DMS153 (cell line): ENCODE measurements around the gene TBC1D7.

Experiments used
- DNase-seq: peaks from one replicate; lab custom pipeline; 2025; lab: John Stamatoyannopoulos, UW

TBC1D7 gene

DNA sequence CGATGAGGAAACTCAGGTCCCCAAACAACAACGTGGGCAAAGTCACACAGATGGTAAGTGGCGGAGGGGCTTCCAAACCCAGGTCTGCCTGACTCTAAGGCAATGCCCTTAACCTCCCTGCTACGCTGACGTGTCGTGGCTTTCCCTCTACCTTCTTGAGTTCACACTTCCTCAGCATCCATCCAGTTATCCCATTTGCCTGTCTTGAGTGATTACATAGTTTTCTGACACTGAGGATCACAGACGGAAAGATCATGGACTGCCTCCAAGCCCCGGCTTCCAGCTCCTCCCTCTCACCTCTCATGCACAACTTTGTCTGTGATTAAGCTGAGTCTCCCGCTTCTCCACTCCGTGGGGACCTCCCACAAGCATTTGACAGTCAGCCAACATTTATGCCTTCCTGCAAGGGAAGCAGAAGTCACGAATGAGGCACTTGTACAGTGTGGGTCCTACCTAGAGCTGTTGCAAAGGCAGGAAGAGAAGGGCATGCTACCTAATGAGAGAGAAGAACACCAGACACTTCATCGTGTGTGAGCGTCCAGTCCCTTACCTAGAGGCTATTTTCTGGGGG is 33.8 kb downstream of the TBC1D7 start:
- DNase-seq = no peak

DNA sequence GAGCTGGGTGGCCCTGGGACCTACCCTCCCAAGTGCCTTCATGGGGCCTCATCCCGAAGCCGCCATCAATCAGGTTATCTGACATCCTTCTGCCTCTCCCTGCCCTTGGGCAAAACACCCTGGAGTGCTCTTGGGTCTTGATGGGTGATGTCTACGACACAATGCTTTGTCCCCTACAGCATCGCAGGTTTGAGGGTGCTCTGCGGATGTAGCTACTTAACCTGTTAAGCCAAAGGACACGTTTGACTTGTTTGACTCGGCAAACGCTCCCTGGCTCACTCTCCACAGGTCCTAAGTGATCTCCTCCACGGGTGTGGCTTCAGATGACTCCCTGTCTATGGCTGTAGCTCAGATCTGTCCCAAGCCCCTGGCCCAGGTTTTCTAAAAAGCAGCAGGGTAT is 35.6 kb downstream of the TBC1D7 start:
- DNase-seq = no peak

DNA sequence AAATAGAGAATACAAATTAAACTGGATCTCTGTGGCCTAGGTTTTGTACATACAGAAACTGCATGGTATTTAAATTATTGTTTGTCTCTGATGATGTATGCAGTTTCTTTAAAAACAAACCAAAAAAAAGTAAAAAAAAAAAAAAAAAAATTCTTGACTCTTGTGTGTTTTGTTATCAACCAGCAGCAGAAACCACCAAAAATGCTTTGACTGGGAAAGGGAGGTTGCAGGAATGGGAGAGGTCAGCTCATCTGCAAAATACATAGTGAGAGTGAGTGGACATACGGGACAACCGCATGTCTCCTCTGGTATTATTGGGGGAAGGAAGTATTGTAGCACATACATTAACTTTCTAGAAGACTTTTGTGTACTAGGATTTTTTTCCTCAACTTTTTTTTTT is 38.0 kb downstream of the TBC1D7 start:
- no peak for DNase-seq

DNA sequence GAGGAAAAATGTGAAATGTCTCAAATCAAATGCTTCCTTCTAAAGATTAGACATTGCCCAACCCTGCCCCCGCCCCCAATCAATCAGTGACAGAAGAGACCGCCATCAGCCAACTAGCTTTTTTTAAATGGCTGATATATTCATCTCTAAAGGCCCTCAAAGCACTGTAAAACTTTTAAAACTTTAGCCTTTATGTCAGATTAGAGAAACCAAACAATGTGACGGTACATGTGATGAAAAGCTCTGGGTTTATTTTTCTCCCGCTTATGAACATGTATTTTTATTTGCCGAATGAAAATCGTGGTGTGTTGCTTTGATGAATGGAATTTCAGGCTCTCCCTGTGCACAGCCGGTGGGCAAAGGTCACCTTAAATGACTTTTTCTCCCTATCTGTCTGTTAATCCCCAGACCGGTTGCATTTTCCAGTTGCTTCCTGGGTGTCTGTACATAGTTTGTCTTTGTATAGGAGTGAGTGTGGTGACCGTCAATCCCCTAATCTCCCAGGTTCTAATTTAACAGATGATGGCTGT is 38.5 kb downstream of the TBC1D7 start:
- no peak for DNase-seq

DNA sequence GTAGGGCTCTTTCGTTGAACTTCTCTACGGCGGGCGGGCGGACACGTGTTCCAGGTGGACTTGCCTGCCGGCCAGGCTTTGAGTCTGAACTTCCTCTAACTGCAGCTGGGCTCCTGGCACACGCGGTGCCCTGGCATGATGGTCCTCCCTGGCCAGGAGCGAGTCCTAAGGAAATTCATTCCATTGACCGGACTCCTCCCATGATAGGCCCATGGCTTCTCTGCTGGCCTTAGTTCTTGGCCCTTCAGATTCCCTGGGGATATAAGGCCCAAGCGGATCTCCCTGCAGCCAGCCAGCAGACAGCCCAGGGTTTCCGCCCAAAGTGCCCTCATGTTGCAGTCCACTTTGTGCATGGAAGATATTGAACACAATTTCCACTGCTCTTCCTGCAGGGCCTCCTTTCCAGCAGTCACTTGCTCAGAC is 39.4 kb downstream of the TBC1D7 start:
- DNase-seq = no peak

DNA sequence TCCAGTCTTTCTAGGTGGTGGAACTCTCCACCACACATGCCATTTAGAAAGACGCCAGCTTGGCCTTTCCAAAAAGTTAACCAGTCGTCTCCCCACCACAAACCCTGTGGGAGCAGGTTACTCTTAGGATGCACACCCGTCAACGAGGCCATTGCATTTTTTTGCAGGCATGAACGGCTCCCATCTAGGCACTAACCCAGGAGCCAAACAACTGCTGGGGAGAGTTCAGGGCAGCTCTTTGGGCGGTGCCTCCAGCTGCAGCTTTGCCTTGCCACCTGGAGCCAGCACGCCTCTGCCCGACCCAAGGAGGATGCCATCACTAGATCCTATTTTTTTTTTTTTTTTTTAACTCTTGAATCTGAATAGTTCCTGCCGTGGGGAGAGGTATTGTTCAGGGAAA is 39.9 kb downstream of the TBC1D7 start:
- no peak for DNase-seq

DNA sequence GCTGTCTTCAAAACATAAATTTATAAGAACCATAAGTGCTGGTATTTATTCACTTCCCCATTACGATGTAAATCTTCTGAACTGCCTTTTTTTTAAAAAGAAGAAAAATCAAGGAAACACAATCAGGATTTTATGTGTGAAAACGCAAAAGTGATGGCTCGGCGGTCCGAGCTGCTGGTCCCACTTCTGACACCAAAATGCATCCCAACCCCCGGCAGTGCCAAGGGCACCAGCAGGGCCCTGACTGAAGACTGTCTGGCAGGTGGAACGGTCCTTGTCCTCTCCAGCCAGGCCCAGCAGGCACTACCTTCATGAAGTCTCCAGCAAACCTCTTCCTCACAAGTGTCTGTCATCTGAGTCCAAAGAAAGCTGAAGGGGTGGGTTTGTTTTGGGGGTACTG is 41.2 kb downstream of the TBC1D7 start:
- no peak for DNase-seq

DNA sequence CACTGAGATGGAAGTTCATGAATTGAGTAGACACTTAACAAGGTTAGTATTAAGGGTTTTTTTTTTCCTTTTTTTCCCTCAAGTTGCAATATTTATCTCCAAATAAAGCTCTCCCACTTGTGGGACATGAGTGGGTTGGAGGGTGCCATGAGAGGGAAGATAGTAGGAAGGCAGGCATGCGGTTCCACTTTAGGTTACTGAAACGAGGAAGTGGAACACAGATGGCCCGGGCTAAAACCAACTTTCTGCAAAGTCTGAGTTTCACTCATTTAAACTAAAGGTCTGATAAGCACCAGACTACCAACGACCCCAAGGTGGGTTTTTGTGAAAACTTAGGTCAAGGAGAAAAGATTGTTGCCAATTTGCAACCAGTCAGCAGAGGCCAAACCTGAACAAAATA is 42.2 kb downstream of the TBC1D7 start:
- DNase-seq = no peak

DNA sequence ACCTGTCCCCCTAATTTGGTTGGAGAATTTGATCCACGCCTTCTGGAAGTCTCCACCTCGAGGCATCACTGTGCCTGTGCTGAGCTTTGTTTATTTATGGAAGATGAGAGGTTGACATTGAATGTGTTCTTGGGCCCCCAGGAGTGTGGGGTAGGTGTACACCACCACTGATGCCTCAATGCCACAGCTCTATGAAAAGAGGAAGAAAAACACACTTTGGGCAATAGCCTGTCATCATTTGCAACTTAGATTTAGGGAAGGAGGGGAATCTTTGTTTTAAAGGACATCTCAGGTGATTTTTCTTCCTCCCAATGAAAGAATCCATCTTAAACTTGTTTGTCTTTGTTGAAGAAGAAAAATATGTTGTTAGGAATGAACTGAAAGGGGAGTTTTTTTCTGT is 42.6 kb downstream of the TBC1D7 start:
- DNase-seq = no peak

DNA sequence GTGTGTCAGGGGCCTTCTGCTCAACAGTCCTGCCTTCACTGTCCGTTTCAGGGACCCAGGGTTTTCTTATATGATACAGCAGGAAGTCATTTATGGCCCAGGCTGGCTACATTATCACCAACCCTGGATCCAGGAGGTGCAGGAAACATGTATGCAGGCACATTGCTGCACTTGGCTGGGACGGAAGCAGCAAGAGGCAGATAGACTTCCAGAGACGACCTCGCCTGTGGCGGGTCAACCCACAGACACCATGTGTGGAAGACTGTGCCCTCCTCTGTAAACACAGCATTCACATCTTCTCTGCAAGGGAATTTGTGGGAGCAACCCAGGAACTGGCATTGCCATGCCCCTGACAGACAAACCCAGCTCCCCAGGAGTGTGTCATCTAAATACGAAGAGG is 43.7 kb downstream of the TBC1D7 start:
- no peak for DNase-seq

DNA sequence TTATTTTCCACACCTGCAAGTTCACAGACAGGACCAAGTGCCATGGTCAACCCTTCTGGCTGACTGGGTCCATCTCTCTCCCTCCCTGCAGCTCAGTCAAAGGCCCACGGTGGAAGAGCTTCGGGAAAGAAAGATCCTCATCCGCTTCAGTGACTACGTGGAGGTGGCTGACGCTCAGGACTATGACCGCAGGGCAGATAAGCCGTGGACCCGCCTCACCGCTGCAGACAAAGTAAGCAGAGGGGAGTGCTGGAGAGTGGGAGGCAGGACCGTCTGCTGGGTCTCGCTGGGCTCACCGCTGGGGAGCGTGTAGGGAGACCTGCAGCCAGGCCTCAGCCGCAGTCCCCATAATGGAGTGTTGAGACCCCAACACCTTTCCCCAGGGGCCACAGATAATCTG is 45.0 kb downstream of the TBC1D7 start:
- DNase-seq = no peak

DNA sequence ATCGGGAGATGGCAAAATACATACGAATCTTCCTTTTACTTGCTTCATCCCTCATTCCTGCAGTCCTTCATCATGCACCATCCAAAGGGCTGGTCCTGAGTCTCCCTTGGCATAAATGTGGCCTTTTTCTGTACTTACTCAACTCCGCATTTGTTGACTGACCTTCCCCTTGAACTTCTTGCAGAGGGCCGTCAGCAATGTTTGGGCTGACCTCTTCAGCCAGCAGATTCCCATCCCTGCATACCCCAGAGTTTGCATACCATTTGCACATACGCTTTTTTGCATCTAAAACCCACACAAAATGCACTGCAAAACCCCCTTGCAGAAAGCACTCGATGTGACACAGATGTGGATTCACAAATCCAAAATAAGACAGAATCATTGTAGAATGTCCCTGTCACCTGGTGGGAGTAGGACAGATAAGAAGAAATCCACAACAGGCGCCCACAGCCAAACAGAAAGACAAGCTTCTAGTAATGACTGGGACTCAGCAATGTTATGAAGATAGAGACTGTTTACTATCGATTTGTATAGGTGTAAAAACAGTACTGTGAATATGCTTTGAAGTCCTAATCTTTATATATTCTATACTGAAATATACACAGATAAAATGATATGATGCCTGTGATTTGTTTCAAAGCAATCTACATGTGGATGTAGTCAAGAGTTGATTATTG is 45.8 kb downstream of the TBC1D7 start:
- DNase-seq = no peak

DNA sequence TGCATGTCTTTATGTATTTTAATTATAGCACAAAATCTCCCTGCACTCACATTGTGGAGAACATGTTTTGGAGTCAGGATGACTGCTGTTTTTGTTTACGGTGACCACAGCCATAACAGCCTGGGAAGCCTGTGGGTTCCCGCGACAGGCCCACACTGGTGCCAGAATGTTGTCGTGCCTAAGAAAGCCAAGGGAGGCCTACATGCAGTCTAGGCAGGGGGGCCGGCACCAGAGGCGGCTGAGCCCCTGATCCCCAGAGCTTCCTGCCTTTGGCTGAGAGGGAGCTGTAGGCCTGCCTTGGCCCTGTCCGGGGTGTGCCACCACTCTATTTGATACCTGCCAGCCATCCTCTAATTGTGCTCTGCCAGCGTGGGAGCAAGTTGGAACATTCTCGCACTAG is 46.7 kb downstream of the TBC1D7 start:
- DNase-seq = no peak

DNA sequence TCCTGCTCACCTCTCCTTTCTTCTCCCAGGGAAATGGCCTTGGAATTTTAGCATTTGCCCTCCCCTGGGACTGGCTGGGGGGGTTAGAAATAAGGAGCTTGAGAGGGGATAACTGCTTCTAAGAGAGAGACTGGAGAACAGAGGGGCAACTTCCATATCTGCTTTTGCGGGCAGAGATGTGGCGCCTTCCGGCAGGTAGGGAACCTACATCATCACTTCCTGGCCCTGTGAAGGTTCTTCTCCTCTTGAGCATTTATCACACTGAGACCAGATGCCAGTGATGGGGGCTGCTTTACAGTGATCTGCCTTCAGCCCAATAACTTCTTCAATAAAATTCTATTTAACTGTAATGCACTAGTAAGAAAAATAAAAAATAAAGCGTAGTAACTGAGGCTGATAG is 48.1 kb downstream of the TBC1D7 start:
- DNase-seq = no peak

DNA sequence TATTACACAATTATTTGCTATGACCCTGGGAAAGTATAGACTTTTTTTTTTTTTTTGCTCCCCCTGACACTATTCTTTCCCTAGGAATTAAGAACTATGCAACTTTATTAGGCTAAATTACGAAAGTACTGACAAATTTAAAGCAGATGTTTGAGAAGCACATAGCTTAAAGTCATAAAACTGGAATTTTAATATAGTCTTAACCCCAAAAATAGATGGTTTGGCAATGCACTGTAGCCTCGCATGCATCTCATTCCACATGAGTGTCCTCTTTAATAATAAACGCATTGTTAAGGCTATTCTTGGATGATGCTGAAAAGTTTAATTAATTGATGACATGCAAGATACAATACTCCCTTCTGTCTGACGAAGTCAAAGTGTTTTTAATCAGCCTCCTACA is 49.3 kb downstream of the TBC1D7 start:
- DNase-seq = no peak

DNA sequence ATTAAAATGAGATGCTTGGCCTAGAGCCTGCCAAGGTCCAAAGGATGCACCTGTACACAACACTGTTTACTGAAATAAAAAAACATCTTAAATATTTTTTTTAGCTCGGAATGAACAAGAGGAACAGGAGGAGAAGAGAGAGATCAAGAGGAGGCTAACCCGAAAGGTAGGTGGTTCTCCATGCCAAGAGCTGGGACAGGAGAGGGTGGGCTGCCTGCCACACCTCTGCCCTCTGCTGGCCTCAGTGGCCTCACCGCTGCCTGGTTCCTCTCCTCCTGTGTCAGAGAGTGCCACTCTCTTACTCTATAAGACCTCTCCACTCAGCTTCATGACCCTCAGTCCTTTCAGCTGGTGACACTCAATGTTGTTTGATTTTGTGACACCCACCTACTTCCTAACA is 50.2 kb downstream of the TBC1D7 start:
- DNase-seq = no peak

DNA sequence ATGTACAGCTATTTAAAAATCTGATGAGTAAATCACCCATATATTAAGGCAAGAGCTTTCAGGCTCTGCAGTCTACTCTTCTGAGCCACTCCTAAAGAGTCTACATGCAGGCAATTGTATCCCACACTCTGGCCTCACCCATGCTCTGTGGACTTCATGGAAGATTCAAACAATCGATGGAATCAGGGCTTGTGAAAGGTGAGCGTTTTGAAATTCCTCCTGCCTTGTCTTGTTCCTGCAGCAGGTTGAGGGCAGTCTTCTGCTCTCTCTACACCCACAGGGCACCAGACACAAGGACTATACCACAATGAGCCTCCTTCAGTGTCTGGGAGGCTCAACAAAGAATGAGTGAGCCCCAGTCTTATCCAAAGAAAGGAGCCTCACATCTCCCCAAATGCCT is 51.1 kb downstream of the TBC1D7 start:
- DNase-seq = no peak

DNA sequence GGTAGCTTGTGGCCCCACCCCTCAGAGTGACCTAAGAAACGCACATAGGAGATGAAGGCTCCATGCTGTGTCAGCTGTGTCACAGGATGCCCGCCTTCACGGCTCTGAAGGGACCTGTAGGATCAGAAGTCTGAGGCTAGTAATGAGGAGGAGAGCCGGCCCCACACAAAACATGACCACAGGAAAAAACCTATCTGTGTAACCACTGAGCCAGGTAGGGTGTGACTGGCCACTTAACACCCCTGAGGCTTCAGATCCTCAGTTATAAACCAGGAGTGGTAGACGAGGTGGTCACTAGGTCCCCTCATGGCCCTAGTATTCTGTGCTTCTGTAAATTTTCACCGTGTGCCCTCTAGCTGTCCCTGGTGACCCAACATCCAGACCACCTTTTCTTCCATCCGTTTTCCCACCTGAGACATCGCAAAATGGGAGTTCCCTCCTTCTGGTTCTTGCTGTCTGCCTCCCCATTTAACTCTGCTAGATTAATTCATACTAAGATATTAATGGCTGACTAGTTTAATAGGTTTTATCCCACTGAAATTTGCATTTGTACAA is 52.8 kb downstream of the TBC1D7 start:
- DNase-seq = no peak

DNA sequence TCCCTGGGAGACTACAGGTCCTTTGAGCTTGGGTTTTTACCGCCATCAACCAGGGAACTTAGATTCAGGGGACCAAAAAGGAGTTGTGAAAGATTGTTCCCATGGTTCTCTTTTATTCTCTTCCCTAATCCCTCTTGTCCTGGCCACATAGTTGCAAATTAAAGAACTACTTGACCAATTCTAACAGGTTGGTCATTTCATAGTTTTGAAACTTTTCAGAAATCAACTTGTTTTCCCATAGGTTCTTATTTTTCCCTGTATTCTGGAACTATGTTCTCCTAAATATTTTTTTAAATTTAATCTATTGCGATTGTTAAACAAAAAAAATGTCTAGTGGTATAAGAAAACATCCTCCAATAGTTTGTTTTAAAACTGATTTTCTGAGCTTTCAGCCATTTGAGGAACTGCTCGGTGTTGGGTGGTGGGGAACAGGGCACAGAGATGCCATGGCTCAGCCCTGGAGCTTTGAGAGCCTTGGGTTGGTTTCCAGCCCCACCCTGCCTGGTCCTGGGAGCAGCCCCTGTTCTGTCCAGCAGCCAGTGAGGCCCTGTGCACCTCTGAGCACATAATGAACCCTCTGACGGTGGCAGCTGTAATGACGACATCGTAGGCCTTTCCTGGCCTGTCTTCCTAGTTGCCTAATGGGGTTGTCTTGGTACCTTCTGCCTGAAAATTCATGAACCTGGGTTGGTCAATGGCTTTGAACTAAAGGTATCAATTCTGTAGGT is 53.5 kb downstream of the TBC1D7 start:
- DNase-seq = no peak

DNA sequence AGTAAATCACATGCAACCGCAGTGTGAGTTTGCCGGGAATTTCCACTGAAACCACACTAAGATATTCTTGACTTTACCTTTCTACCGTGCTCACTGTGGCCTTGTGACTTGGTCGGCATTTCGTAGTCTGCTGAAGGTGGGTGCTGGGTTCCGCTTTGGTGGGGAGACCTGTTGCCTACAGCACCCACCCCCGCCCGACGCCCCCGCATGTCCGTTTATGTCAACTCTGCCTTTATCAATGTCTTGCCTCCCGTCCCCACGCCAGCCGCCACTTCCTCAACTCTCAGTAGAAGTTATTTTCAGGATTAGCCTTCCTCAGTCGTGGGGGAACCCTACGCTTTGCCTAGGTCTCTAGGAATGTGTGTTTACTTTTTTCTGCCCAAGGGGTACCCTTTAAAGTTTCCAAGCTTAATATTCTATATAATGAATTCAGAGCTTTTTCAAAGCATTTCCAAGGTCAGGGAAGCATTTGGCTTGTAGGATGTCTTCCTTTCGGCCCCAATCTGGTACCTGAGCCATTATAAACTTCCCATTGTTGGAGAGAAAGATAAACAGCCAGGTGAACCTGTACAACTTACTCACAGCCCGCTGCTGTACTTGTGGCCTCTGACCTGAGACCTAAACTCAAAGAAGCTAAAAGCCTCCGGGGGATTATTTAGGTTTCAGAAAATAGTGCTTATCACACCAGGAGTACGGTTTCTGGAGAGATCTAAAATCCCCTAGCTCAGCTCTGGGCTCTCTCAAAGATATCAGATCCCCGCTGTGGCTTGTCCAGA is 54.2 kb downstream of the TBC1D7 start:
- no peak for DNase-seq

DNA sequence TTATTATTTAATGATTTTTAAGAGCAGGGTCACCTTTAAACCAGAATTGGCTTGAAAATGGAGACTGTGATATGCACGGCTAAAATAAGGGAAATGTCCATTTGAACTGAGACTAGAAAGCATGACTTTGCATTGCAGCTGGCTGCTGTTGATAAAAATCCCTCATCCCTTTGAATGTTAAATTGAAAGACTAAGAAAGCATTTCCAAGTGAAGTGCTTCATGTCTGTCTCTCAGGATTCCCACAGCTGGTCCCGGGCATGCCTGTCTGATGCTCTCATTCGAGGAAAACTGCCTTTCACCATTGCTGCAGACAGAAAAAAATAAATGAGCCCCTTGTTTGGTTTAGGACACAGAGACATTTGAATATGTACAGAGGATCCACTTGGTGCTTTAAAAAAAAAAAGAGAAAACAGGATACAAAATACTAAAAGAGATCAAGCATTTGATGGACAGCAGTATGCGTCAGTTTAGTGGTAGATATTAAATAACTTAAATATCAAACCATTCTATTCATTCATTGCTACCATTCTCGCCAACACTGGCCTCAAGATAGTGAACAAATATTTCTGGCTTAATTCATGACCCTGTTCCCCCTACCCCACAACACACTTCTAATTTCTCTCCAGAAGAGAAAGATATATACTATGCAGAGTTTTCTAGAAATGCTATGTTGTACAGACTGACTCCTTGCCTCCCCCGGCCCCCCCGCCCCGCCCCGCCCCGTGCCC is 55.0 kb downstream of the TBC1D7 start:
- DNase-seq = no peak
